ENCODE measurements around the gene ARHGAP26.
"Not testable (repeated sequence)": the region's sequence is repeated elsewhere in the genome, so short reads cannot be mapped to it uniquely, and the experiment has no call there.

The ARHGAP26 gene

DNA sequence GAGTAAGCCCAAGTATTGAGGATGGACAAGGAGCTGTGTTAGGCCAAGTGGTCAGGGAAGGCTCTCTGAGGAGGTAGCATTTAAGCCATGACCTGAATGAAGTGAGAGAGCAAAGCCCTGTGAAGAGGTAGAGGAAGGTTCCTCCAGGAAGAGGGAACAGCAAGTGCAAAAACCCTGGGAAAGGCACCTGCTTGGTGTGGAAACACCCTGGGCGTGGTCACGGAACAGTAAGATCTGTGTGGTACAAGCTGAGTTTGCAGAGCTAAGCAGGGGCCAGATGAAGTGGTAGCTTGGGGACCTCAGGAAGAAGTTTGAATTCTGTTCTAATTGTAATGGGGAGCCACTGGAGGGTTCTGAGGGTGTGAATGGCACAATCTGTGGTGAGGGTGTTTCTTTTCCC lies 310.2 kb downstream of the ARHGAP26 start:
- DNase-seq (ENCODE audit: low spot score in 2 of 2) = no peak
- Histone ChIP-seq H3K4me3 (no peak overlapping the region), H3K4me1 (no peaks in the 10 kb centered on the region), H3K27me3 (ENCODE audit: low read depth) (no peaks in the 10 kb centered on the region), H3K36me3 (replicated peaks) (no peaks in the 10 kb centered on the region), H3K9me3 (no peaks in the 10 kb centered on the region)
- in situ Hi-C loops (cut with MboI; ENCODE audit: low sequenced_read_pairs) = no loop called here

DNA sequence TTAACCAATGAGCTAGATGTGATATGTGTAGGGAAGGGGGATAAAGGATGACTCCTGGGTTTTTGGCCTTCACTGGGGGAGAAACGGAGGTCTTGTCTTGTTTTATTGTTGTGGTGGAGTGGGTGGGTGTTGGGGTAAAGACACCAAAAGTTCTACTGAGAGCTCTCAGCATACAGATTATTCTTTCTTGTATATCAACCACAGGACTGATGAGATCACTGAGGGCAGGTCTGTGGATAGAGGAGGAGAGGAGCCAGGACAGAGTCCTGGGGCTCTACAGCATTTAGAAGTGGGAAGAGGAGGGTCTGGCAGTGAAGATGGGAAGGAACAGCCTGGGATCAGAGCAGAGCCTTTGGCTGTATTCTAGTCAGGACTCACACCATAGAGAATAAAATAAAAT lies 310.8 kb downstream of the ARHGAP26 start:
- no peaks in the 10 kb centered on the region for H3K4me1 ChIP-seq
- H3K27me3 ChIP-seq (ENCODE audit: low read depth) = no peaks in the 10 kb centered on the region
- DNase-seq (ENCODE audit: low spot score in 2 of 2) = no peak
- H3K4me3 ChIP-seq = no peak overlapping the region
- no peaks in the 10 kb centered on the region for H3K9me3 ChIP-seq
- no peaks in the 10 kb centered on the region for H3K36me3 ChIP-seq (replicated peaks)
- in situ Hi-C loops (cut with MboI; ENCODE audit: low sequenced_read_pairs) = no loop called here

DNA sequence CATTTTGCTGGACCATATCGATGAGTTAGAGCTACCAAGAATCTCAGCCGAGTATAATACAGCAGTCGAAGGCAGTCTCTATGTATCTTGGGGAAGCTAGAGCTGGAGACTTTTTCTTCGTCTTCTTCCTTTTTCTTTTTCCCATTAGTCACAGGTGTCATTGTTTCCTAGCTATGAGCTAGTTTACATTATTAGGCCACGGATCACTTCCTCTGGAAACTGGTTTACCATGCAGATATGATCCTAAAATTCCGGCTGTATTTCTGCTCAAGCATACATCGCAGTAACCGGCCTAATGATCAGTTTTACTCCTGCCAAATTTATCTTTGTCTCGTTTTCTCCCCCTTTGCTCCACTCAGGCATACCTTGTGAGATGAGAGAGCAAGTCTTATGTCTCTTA lies 312.8 kb downstream of the ARHGAP26 start:
- DNase-seq (ENCODE audit: low spot score in 2 of 2) = no peak
- no peaks in the 10 kb centered on the region for H3K27me3 ChIP-seq (ENCODE audit: low read depth)
- H3K9me3 ChIP-seq = no peaks in the 10 kb centered on the region
- no peaks in the 10 kb centered on the region for H3K36me3 ChIP-seq (replicated peaks)
- H3K4me1 ChIP-seq = no peaks in the 10 kb centered on the region
- H3K4me3 ChIP-seq = no peak overlapping the region
- in situ Hi-C loops (cut with MboI; ENCODE audit: low sequenced_read_pairs) = no loop called here

- H3K27me3 ChIP-seq (ENCODE audit: low read depth) = no peaks in the 10 kb centered on the region
- H3K36me3 ChIP-seq (replicated peaks) = no peaks in the 10 kb centered on the region
- no peaks in the 10 kb centered on the region for H3K4me1 ChIP-seq
- no peak overlapping the region for H3K4me3 ChIP-seq
- no peak for DNase-seq (ENCODE audit: low spot score in 2 of 2)
- in situ Hi-C loops (cut with MboI; ENCODE audit: low sequenced_read_pairs) = no loop called here
- no peaks in the 10 kb centered on the region for H3K9me3 ChIP-seq
Observed at GRCh38 chr5:143084407-143084806, 314.2 kb downstream of the ARHGAP26 start.

GRCh38 chr5:143085319-143085917 lies 315.2 kb downstream of the ARHGAP26 start:
- Histone ChIP-seq H3K9me3 (no peaks in the 10 kb centered on the region), H3K4me3 (no peak overlapping the region), H3K36me3 (replicated peaks) (no peaks in the 10 kb centered on the region), H3K27me3 (ENCODE audit: low read depth) (no peaks in the 10 kb centered on the region), H3K4me1 (no peaks in the 10 kb centered on the region)
- DNase-seq (ENCODE audit: low spot score in 2 of 2) = no peak
- in situ Hi-C loops (cut with MboI; ENCODE audit: low sequenced_read_pairs) = no loop called here

DNA sequence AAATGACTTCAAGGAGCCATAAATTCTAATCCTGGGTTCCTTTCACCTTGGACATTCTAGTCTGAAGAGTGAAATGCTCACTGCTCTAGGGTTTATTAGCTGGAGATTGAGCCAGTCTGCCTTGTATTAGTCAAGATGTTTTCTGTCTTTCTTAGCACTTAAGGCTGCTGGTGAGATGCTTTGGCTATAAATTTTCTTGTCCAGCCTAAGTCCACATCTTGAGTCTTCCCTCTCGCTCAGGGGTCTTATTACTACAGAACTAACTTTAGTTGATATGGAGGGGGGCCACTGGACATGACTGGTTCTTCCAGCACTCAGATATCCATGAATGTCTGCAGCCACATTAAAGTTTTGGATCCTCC lies 316.4 kb downstream of the ARHGAP26 start:
- no peaks in the 10 kb centered on the region for H3K4me1 ChIP-seq
- H3K36me3 ChIP-seq (replicated peaks) = no peaks in the 10 kb centered on the region
- no peak overlapping the region for H3K4me3 ChIP-seq
- DNase-seq (ENCODE audit: low spot score in 2 of 2) = no peak
- H3K9me3 ChIP-seq = no peaks in the 10 kb centered on the region
- in situ Hi-C loops (cut with MboI; ENCODE audit: low sequenced_read_pairs) = no loop called here
- no peaks in the 10 kb centered on the region for H3K27me3 ChIP-seq (ENCODE audit: low read depth)

DNA sequence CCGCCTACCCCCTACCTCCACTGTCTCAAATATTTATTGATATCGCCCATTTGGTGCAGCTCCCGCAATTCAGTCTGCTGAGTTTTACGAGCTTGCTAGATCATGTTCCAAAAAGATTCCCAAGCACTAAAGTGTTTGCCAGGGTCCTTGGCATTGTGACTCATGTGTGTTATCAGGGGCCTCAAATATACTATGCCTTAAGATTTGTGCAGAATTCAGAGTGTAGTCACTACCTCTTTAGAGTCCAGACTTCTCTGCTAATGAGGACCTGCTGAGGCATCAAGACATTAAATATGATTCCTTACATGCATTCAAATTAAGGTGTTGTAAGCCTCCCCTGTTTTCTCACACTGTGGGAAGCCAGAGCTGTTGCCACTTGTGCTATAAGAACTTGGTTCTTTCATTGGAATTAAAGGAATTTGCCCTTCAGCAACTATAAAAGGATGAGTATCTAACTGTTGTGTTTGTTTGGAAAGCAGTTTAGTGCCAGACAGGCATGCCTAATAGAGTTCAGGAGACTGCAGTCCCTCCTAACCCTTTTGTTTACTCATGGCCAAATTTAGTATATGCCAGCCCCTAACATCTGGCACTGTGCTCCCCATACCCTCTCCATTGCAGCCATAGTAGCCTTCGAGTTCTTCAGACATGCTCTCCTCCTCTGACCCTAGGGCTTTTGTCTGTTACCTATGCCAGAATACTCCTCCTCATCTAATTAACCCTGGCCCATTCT lies 316.9 kb downstream of the ARHGAP26 start:
- Histone ChIP-seq H3K4me3 (no peak overlapping the region), H3K27me3 (ENCODE audit: low read depth) (no peaks in the 10 kb centered on the region), H3K36me3 (replicated peaks) (no peaks in the 10 kb centered on the region), H3K4me1 (no peaks in the 10 kb centered on the region), H3K9me3 (no peaks in the 10 kb centered on the region)
- no peak for DNase-seq (ENCODE audit: low spot score in 2 of 2)
- in situ Hi-C loops (cut with MboI; ENCODE audit: low sequenced_read_pairs) = no loop called here

DNA sequence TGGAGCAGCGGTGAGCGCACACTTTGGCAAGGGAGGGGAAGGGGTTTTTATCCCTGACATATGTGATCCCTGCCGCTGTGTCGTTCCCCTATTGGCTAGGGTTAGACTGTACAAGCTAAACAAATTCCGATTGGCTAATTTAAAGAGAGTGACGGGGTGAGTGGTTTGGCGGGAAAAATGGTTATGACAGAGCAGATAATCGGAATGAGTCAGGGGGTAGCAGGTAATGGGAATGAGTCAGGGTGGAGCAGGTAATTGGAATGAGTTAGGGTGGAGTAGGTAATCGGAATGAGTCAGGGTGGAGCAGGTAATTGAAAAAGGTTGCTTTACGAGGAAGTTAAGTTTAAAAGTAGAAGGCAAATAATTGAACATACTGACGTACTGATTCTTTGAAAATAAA lies 318.5 kb downstream of the ARHGAP26 start:
- H3K27me3 ChIP-seq (ENCODE audit: low read depth); in situ Hi-C loops (cut with MboI; ENCODE audit: low sequenced_read_pairs); H3K4me1 ChIP-seq; H3K36me3 ChIP-seq (replicated peaks); H3K4me3 ChIP-seq; H3K9me3 ChIP-seq; DNase-seq (ENCODE audit: low spot score in 2 of 2): not testable (repeated sequence)

GRCh38 chr5:143090044-143090443 lies 319.9 kb downstream of the ARHGAP26 start:
- H3K4me1 ChIP-seq; H3K36me3 ChIP-seq (replicated peaks); H3K27me3 ChIP-seq (ENCODE audit: low read depth); H3K9me3 ChIP-seq; H3K4me3 ChIP-seq; DNase-seq (ENCODE audit: low spot score in 2 of 2); in situ Hi-C loops (cut with MboI; ENCODE audit: low sequenced_read_pairs): not testable (repeated sequence)

DNA sequence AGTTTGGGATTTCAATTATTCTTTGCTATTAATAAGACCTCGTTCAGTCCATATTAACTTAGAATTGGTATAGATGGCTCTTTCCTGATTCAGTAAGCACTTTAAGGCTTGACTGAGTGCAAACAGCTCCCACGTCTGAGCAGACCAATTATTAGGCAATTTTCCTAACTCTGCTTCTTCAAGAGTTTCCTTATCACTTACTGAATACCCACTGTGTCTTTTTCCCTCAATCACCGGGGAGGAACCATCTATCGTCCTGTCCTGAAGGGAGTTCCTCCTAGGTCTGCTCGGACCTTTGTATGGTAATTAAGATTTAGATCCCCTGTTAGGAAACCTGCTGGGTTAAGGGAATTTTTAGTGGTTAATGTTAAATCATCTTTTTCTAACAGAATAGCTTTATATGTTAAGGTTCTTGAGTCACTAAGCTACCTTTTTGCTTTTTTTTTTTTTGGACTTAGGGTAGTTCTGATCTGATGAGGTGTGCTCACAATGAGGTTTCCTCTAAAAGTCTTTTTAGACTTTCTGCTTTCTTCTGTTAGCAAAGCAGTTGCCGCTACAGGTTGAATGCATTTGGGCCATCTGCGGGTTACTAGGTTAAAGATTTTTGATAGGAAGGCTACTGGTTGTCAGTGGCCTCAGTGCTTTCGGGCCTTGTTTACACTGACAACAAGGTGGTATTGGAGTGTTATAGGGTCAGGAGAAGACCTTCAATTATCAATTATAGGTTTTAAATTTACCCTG lies 322.7 kb downstream of the ARHGAP26 start:
- H3K9me3 ChIP-seq; H3K27me3 ChIP-seq (ENCODE audit: low read depth); H3K4me3 ChIP-seq; in situ Hi-C loops (cut with MboI; ENCODE audit: low sequenced_read_pairs); H3K36me3 ChIP-seq (replicated peaks); DNase-seq (ENCODE audit: low spot score in 2 of 2); H3K4me1 ChIP-seq: not testable (repeated sequence)

GRCh38 chr5:143093452-143094086 lies 323.4 kb downstream of the ARHGAP26 start:
- no peak overlapping the region for H3K4me3 ChIP-seq
- no peaks in the 10 kb centered on the region for H3K36me3 ChIP-seq (replicated peaks)
- H3K27me3 ChIP-seq (ENCODE audit: low read depth) = no peaks in the 10 kb centered on the region
- H3K4me1 ChIP-seq = no peaks in the 10 kb centered on the region
- no peaks in the 10 kb centered on the region for H3K9me3 ChIP-seq
- DNase-seq (ENCODE audit: low spot score in 2 of 2) = no peak
- in situ Hi-C loops (cut with MboI; ENCODE audit: low sequenced_read_pairs) = no loop called here

GRCh38 chr5:143094087-143094521 lies 323.9 kb downstream of the ARHGAP26 start:
- Histone ChIP-seq H3K27me3 (ENCODE audit: low read depth) (no peaks in the 10 kb centered on the region), H3K4me1 (no peaks in the 10 kb centered on the region), H3K36me3 (replicated peaks) (no peaks in the 10 kb centered on the region), H3K4me3 (no peak overlapping the region), H3K9me3 (no peaks in the 10 kb centered on the region)
- in situ Hi-C loops (cut with MboI; ENCODE audit: low sequenced_read_pairs) = no loop called here
- DNase-seq (ENCODE audit: low spot score in 2 of 2) = no peak

DNA sequence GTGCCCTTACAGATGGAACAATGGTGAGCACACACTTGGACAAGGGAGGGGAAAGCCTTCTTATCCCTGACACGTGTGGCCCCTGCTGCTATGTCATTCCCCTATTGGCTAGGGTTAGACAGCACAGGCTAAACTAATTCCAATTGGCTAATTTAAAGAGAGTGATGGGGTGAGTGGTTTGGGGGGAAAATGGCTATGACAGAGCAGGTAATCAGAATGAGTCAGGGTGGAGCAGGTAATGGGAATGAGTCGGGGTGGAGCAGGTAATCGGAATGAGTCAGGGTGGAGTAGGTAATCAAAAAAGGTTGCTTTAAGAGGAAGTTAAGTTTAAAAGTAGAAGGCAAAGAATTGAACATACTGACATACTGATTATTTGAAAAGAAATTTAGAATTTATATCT lies 324.4 kb downstream of the ARHGAP26 start:
- H3K4me3 ChIP-seq; DNase-seq (ENCODE audit: low spot score in 2 of 2); H3K9me3 ChIP-seq; H3K36me3 ChIP-seq (replicated peaks); H3K27me3 ChIP-seq (ENCODE audit: low read depth); H3K4me1 ChIP-seq; in situ Hi-C loops (cut with MboI; ENCODE audit: low sequenced_read_pairs): not testable (repeated sequence)

DNA sequence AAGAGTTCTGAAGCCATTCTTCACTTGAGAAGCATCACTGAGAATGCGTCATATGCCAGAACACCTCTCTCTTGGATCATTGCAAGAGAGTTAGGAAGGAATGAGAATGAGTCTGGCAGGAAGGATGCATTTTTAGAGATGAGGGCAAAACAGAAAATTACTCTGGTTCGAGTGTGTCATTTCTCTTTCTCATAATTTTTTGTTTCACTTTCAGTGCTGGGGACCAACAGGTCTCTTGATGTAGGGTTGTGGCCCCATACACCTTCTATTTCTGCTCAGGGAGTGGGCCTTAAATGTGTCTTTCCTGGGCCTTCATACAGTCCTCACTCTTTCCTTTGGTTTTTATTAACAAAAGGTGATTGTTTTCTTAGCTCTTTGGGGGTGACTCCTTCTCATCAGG lies 330.9 kb downstream of the ARHGAP26 start:
- H3K4me3 ChIP-seq = no peak overlapping the region
- no peaks in the 10 kb centered on the region for H3K27me3 ChIP-seq (ENCODE audit: low read depth)
- in situ Hi-C loops (cut with MboI; ENCODE audit: low sequenced_read_pairs) = no loop called here
- H3K4me1 ChIP-seq = no peaks in the 10 kb centered on the region
- no peaks in the 10 kb centered on the region for H3K36me3 ChIP-seq (replicated peaks)
- no peaks in the 10 kb centered on the region for H3K9me3 ChIP-seq
- DNase-seq (ENCODE audit: low spot score in 2 of 2) = no peak
